ENCODE data around the gene ATAD3B. TPM values are rescaled to one million over a fixed set of nuclear protein-coding genes. Genes with fewer than 3 reads are reported as not detected.

ATAD3B gene
- total RNA-seq, 1 experiment from 2014 or later = 62.9 TPM

GRCh38 chr1:1529321-1529720 is 57.8 kb downstream of the ATAD3B start:
- no peak for ATAC-seq
- ChIA-PET RAD21 (ENCODE audit: low non-redundant PET in 1 of 2, low total read pairs in 2 of 2, uncharacterized antibody in 2 of 2, unreplicated experiment in 2 of 2) (no interaction called here), CTCF (no interaction called here), POLR2A (no interaction called here)
- Histone ChIP-seq H4K20me1 (ENCODE audit: insufficient read depth) (no peaks in the 10 kb centered on the region), H3K79me2 (ENCODE audit: insufficient read depth, low read length) (no peaks in the 10 kb centered on the region), H3K9me3 (ENCODE audit: control insufficient read depth in 1 of 2, insufficient read depth in 1 of 2, low read depth in 1 of 2, low read length in 2 of 2) (no peaks in the 10 kb centered on the region; a peak in 1 of 4 replicates), H3K9ac (ENCODE audit: low read length) (no peak overlapping the region), H3K4me2 (ENCODE audit: low read length) (no peak overlapping the region), H3K4me1 (ENCODE audit: control insufficient read depth in 1 of 2, insufficient read depth in 2 of 2, low read length in 2 of 2) (no peaks in the 10 kb centered on the region), H3K36me3 (ENCODE audit: control insufficient read depth in 1 of 2, insufficient read depth in 2 of 2, low read length in 2 of 2) (peaks cover 6 to 39% of the 10 kb centered on the region in 2 experiments; a peak in 3 of 4 replicates), H3K27ac (ENCODE audit: low read depth, low read length) (no peak overlapping the region), H3K27me3 (ENCODE audit: insufficient read depth, low read length) (no peaks in the 10 kb centered on the region), H2AFZ (ENCODE audit: low read depth, low read length, poor library complexity, severe bottlenecking) (no peak overlapping the region), H3K9me2 (ENCODE audit: insufficient read depth) (no peaks in the 10 kb centered on the region), H3K4me3 (replicated peaks in 1 of 2; ENCODE audit: low read depth in 1 of 2, low read length in 2 of 2) (no peak overlapping the region)
- no TSS peak for BruUV-seq (replicated peaks)
- no peak for DNase-seq (ENCODE audit: low read depth, low spot score)
- intact Hi-C loops (cut with micrococcal nuclease) = no loop called here
- no peak for TF ChIP-seq YY1 (IDR thresholded peaks at IDR 0.05; ENCODE audit: extremely low read depth, insufficient replicate concordance, low read depth, low read length)
- no peak for TF ChIP-seq SP1 (IDR thresholded peaks at IDR 0.05; ENCODE audit: low read depth)
- no peak for TF ChIP-seq REST (IDR thresholded peaks at IDR 0.05; ENCODE audit: low read depth)
- TF ChIP-seq SRF (IDR thresholded peaks at IDR 0.05; ENCODE audit: low read depth) = no peak
- TF ChIP-seq CEBPB (IDR thresholded peaks at IDR 0.05; ENCODE audit: low read depth) = no peak
- no peak for TF ChIP-seq POLR2A (IDR thresholded peaks at IDR 0.05; ENCODE audit: borderline replicate concordance, extremely low read depth, insufficient read depth, insufficient read length)
- TF ChIP-seq MAX (IDR thresholded peaks at IDR 0.05) = no peak
- TF ChIP-seq JUND (IDR thresholded peaks at IDR 0.05) = no peak
- TF ChIP-seq ATF3 (IDR thresholded peaks at IDR 0.05) = no peak
- TF ChIP-seq POLR2AphosphoS5 (IDR thresholded peaks at IDR 0.05; ENCODE audit: low read depth, low read length) = no peak
- TF ChIP-seq ZFX (IDR thresholded peaks at IDR 0.05) = no peak
- no peak for TF ChIP-seq EGR1 (IDR thresholded peaks at IDR 0.05; ENCODE audit: low read depth)
- TF ChIP-seq FOSL1 (IDR thresholded peaks at IDR 0.05; ENCODE audit: low read depth) = no peak
- no peak for TF ChIP-seq ZBTB33 (IDR thresholded peaks at IDR 0.05; ENCODE audit: extremely low read depth, insufficient replicate concordance, low read length)
- no peak for TF ChIP-seq TCF7L2 (IDR thresholded peaks at IDR 0.05; ENCODE audit: borderline replicate concordance, extremely low read depth, insufficient read depth, insufficient read length)
- TF ChIP-seq SIN3A (IDR thresholded peaks at IDR 0.05; ENCODE audit: low read depth) = no peak
- TF ChIP-seq CBX3 (IDR thresholded peaks at IDR 0.05; ENCODE audit: low read depth) = no peak
